HG03521 (cell line): ENCODE data around the gene ZFAND2A.
"Not testable (repeated sequence)": the region's sequence is repeated elsewhere in the genome, so short reads cannot be mapped to it uniquely, and the experiment has no call there.

ENCODE experiments used
- ATAC-seq: cut with Tn5 transposase; IDR thresholded peaks from one replicate; pipeline ENCODE4 v1.9.1; 2021; ENCODE audit warnings: mild to moderate bottlenecking, moderate library complexity; ENCODE audit not compliant: unreplicated experiment

ZFAND2A gene

DNA sequence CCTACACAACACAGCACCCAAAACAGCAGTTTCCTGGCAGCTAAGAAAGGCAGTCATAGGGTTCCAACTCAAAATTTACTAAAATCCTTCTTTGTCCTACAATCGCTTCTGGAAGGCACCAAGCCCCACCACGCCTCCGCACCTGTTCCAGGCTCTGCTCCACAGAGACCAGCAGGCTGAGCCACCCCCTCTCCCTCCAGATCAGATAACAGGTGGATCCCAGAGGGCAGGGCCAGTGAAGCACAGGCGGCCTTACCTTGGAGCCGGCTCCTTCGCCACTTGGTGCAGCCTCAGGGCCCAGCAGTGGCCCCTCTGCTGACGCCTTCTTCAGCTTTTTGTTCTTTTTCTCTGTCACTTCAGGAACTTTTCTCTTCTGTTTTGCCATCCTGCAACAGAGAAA, 33.0 kb downstream of the ZFAND2A start:
- ATAC-seq = no peak

DNA sequence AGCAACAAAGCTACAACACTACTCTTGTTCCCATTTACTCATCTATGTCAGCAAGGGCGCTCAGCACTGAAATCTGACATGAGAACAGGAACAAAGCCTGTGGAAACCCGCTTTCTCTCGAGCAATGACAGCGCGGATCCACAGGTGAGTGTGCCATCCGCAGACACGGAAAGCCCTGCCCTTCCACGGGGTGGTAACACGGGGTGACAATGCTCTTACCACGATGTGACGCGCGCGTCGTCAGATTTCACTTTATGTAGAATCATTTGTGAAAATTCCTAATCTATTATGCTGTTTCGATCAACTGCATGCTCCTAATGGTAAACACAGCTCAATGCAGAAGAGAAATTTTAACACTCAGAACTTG, 34.4 kb downstream of the ZFAND2A start:
- ATAC-seq = no peak

GRCh38 chr7:1124816-1125602, 35.0 kb downstream of the ZFAND2A start:
- ATAC-seq = no peak

- ATAC-seq = no peak
Measured at GRCh38 chr7:1124164-1124563, 35.8 kb downstream of the ZFAND2A start.

DNA sequence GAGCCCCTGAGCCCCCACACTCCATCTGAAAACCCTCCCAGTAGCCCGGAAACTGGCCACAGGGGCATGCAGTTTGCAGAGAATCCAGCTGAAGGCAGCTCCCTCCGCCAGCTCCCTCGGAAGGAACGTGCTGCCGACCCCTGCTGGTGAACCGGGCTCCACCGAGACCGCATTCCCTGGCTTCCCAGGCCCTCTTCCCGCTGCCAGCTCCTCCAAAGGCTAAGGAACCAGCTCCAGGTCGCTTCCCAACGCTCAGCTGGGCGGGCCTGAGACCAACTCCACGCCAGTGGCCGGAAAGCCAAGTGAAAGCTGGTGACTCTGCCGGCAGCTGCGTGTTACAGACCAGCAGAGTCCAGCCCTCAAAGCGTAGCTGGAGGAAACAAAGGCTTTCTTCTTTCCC, 36.3 kb downstream of the ZFAND2A start:
- ATAC-seq = no peak

GRCh38 chr7:1122832-1123501, 37.0 kb downstream of the ZFAND2A start:
- ATAC-seq = no peak

DNA sequence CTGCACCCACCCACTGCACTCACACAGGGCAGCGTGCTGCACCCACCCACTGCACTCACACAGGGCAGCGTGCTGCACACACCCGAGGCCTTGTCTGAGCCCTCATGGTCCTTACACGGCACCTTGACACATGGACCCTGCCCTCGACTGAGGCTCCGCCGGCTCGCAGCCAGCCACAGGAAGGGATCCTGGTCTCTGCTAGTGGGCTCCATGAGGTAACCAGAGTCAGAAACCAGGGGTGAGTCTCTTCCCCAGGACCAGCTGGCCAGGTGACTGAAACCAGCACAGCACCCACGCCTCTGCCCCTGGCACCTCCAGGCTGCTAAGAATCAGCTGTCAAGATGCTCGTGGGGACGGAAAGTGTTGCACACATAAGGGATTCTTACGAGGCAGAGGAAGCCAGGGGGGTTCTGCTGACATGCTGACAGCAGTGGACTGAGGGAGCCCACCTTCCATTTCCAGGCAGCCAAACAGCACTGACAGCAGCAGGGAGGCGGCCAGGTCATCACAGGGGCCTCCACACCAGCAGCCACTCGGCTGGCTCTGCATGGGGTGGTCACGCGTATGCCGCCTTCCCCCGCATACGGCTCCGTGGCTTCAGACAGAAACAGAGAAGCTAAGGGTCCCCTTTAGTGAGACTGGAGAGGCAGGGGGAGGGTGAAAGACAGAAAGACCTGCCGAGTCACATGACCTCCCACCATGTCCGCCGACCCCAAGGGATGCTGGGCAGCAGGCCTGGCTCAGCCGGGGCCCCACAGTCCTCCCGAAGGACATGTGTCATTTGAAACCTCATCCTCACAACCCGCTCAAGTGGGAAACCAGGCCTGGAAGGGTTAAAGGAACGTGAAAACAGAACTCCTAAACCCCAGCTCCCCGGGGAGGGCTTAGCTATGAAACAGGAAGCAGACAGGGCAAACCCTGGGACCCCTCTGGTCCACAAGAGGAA, 37.8 kb downstream of the ZFAND2A start:
- no peak for ATAC-seq

- ATAC-seq = no peak
Measured at GRCh38 chr7:1121476-1121875, 38.5 kb downstream of the ZFAND2A start.

DNA sequence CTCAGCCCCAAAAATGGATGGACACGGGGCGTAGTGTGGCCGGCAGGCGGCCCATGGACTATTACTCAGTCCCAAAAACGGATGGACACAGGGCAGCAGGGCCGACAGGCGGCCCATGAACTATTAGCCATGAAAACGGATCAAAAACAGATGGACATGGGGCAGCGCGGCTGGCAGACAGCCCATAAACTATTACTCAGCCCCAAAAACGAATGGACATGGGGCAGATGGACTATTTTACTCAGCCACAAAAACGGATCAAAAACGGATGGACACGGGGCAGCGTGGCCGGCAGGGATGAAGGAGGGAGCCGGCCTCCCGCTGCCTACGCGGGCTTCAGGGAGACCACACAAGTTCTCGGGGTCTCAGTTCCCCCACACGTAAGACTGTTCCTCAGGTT, 39.2 kb downstream of the ZFAND2A start:
- no peak for ATAC-seq

GRCh38 chr7:1119201-1119600, 40.8 kb downstream of the ZFAND2A start:
- no peak for ATAC-seq

- ATAC-seq = no peak
Measured at GRCh38 chr7:1117321-1117928, 42.6 kb downstream of the ZFAND2A start.

DNA sequence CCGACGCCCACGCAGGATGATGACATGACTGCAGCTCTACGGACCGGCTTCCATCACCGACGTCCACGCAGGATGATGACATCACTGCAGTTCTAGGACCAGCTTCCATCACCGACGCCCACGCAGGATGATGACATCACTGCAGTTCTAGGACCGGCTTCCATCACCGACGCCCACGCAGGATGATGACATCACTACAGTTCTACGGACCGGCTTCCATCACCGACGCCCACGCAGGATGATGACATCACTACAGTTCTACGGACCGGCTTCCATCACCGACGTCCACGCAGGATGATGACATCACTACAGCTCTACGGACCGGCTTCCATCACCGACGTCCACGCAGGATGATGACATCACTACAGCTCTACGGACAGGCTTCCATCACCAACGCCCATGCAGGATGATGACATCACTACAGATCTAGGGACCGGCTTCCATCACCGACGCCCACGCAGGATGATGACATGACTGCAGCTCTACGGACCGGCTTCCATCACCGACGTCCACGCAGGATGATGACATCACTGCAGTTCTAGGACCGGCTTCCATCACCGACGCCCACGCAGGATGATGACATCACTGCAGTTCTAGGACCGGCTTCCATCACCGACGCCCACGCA, 43.5 kb downstream of the ZFAND2A start:
- ATAC-seq = not testable (repeated sequence)

- ATAC-seq = not testable (repeated sequence)
Measured at GRCh38 chr7:1115171-1116045, 44.6 kb downstream of the ZFAND2A start.

GRCh38 chr7:1114505-1114904, 45.5 kb downstream of the ZFAND2A start:
- no peak for ATAC-seq

- ATAC-seq = no peak
Measured at GRCh38 chr7:1114088-1114487, 45.9 kb downstream of the ZFAND2A start.

DNA sequence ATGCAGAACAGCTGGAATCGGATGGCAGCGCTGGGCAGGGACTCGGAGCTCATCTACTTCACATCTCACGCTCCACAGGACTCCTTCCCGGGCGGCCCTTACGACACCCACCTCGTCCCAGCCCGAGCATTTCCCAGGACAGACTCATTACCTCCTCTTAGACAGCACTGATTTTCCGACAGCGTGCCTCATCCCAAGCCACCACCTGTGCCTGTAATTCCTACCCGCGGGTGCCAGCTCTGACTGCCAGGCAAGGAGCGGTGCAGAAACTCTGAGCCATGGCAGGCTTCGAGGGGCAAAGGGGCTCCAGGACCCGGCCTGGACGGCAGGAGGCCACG, 46.5 kb downstream of the ZFAND2A start:
- ATAC-seq = no peak

- no peak for ATAC-seq
Measured at GRCh38 chr7:1112625-1113547, 47.1 kb downstream of the ZFAND2A start.

DNA sequence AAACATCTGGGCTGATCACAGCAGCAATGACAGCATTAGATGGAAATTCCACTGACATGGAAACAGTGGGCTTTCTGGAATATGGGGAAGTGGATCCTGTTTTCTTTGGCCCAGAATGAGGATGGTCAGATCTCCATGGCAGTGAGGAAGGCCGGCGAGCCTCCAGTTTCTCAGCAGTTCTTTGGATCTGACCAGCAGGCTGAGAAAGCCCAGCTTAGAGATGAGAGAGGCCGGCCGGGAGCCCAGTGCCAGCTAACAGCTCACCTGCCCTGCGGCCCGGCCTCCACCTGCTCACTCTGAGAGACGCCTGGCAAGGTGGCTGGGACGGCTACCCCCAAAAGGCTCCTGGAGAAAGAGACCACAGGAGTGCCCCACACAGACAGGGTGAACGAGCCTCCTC, 47.9 kb downstream of the ZFAND2A start:
- no peak for ATAC-seq

- ATAC-seq = no peak
Measured at GRCh38 chr7:1111156-1111555, 48.8 kb downstream of the ZFAND2A start.
